AG08395 (cell line): ENCODE results near the gene COL5A1.

Experiments
- DNase-seq: peaks from one replicate; pipeline ENCODE4 v3.0.0; 2012; ENCODE audit warnings: mixed read lengths, low spot score

The COL5A1 gene

DNA sequence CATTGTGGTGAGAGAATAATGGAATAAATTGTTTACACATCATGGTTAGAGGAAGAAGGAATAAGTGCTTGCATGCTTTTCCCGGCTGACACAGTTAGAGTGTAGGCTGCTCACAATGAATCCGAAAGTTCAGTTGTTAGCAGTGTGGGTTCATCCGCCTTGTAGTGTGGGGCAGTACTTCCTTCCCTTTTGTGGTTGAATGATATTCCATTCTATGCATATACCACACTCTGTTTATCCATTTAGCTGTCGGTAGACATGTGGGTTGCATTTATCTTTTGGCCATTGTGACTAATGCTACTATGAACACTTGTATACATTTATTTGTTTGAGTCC is 84.0 kb downstream of the COL5A1 start:
- no peak for DNase-seq

DNA sequence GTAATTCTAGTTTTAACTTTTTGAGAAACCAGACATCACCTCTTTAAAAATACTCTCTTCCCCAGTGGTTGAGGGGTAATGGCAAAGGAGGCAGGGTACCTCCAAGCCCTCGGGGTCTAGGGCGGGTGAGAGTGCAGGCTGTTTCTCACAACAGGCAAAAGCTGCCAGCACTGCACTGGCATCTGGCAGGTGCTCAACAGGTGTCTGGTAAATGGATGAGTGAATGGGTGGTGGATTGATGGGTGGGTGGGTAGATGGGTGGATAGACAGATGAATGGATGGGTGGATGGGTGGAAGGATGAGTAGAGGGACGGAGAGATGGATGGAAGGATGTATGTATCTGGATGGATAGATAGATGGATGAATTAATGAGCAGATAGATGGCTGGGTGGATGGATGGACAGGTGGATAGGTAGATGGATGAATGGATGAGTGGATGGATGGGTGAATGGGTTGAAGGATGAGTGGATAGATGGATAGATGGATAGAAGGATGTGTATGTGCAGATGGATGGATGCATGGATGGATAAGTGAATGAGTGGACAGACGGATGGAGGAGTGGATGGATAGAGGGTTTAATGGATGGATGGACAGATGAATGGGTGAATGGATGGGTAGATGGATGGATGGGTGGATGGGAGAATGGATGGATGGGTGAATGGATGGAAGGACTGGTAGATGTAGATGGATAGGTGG is 84.6 kb downstream of the COL5A1 start:
- DNase-seq: no peak

DNA sequence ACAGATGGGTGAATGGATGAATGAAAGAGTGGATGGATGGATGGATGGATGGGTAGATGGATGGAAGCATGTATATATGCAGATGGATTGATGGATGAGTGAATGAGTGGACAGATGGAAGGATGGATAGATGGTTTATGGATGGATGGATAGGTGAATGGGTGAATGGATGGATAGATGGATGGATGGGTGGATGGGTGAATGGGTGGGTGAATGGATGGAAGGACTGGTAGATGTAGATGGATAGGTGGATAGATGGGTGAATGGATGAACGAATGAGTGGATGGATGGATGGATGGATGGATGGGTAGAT is 85.1 kb downstream of the COL5A1 start:
- no peak for DNase-seq

DNA sequence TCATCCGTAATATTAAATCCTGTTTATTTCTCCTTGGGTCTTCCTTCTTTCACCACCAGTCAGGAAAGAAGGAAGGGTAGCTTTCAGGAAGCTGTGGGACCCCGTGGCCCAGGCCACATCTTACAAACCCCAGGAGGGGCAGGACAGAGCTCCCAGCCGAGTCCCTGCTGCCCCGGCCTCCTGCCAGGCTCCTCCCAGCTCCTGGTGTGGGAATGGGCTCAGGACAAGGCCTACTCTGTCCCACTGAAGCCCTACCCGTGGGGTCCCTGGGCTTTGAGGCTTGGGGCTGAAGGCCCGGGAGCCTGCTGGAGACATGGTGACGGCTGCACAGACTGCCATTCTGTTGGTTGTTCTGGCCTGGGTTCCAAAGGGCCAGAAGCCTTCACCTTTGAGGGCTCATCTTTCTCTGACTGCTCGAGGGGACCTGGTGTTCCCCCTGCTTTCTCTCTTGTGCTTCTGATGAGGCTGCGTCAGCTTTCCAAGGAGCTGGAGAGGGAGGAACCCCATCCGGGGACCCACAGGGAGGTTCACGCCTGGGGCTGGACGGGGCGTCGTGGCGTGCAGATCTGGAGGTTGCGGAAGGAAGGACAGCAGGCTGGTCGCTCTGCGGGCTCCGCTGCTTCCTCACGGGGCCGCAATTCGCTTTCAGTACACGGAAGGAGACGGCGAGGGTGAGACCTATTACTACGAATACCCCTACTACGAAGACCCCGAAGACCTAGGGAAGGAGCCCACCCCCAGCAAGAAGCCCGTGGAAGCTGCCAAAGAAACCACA is 86.6 kb downstream of the COL5A1 start:
- no peak for DNase-seq

DNA sequence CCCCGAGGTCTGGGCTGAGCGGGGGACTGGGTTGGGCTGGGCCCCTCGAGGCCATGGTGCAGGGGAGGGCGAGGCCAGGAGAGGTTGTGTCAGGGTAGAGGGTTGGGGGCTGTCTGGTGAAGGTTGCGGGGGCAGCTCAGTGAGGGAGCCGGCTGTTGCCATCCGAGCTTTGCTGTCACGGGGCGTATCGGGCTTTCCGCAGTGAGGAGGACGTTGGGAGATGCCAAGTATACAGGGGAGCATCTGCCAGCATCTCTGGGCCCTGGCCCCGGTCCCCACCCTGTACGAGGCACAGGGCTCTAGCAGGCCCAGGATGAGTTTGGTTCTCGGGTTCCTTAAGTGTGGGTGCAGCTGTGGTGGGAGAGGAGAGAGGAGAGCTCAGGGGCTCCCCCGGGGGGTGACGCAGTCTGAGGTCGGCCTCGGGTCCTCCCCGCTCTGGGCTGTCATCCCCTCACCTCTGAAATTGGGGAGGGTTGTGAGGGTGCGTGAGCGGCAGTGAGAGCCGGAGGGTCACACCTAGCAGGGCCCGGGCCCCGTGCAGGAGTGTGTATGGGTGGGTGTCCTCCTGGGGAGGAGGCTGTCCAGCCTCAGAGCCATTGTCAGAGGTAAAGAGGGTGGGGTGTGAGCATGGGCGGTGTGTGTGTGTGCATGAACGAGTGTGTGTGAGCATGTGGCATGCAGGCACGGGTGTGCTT is 87.3 kb downstream of the COL5A1 start:
- DNase-seq: no peak

DNA sequence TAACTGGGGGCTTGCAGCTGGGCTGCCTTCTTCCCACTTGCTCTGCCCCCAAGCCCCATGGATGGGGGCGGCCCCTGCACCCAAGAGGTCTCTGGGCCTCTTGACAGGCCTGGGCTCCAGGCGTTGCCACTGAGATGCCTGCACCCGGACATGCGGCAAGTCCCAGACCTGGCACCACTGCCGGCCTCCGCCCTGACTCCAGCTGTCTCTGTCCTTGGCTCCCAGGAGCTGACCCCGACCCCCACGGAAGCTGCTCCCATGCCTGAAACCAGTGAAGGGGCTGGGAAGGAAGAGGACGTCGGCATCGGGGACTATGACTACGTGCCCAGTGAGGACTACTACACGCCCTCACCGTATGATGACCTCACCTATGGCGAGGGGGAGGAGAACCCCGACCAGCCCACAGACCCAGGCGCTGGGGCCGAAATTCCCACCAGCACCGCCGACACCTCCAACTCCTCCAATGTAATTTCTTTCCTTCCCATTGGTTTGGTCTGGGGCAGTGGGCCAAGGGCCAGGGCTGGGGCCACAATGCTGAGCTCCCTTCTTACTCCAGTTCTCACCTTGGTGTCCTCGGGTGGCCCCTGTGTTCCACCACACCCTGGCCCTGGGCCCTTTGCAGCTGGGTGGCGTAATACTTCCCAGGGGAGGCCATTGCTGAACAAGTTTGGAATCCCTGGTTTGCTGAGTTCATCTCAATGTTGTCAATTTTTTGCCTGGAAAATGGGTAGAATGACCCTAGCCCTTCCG is 88.6 kb downstream of the COL5A1 start:
- DNase-seq: peak; percentile 40

DNA sequence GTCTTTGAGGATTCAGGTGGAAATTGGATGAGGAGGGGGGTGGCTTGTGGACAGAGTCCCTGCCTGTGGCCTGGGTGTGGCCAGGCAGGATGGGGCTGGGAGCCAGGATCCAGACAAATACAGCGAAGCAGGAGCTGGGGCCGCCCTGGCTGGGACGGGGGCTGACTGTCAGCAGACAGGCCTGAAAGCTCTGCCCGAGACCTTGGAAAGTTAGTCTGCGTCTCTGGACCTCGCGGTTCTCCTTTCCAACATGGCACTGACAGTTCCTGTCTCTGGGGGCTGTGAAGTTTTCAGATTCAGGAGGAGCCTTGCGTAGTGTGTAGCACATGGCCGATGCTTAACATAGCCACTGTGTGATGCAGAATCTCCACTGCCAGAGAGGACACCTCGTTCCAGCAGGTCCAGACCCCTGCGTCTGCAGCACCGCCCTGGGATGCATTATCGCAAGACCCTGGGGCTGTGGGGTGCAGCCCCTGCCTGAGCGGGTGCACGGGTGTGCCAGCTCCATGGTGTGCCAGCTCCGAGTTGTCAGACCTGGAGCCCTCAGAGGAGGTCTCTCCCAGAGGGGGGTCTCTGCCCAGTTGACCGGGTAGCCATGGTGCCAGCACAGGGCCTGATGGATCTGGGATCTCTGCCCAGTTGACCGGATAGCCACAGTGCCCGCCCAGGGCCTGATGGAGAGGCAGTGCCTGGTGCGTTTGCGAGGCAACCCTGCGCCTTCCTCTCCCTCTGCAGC is 89.3 kb downstream of the COL5A1 start:
- no peak for DNase-seq

DNA sequence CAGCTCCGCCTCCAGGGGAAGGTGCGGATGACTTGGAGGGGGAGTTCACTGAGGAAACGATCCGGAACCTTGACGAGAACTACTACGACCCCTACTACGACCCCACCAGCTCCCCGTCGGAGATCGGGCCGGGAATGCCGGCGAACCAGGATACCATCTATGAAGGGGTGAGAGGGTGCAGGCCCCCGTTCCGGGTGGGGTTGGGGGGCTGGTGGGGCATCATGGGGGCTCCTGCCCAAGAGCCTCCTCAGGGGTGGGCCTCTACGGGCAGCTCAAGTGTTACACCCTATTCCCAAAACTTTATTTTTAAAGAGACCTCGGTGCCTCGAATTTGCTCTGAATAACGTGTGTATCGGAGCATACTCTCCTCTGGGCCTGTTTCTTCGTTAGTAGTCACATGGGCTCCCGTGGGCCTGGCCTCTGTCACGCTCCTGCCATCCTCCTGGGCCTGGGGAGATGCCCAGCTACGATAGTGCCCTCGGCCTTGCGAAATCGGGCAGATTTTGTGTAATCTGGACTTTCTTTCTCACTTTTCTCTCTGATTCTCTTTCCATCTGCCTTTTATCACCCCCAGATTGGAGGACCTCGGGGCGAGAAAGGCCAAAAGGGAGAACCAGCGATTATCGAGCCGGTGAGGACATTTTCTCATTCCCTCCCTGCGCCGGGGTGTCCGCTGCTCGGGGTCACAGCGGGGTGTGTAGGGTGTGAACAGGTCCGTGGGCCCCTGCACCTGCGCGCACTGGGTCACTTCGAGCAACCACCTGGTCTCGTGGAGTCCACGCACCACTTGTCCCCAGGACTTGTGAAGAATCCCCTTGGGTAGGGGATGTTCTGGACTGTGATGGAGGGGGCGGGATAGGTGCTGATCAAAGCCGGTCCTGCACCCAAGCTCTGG is 90.1 kb downstream of the COL5A1 start:
- no peak for DNase-seq

DNA sequence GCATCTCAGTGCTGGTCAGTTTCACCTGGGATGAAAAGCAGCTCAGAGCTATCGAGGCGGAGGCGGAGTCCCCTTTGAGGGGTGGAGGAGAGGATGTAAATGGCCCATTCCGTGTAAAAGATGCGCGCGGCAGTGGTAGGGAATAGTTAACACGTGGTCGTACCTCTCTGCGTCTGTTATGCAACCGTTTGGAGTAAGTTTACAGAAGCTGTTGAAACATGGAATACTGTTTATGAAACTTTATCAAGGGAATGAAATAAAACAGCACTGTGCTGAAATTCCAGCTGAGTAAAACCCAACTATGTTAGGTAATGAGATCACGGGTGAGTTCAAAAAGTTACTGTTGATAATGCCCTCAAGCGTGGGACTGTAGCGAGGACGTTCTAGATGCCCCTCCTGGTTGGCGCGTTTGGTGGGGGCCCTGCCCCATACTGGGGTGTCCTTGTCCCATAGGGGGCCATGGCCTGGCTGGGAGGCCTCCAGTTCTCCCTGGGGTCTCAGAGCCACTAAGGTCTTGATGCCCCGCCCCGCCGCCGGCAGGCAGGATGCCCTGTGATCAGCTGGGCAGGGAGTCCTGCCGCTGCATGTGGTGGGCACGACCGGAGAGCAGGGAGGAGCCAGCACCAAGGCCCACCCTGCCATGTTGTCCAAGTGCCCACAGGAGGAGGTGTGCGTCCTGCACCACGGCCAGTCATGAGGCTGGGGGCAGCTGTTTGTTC is 90.9 kb downstream of the COL5A1 start:
- DNase-seq: no peak

DNA sequence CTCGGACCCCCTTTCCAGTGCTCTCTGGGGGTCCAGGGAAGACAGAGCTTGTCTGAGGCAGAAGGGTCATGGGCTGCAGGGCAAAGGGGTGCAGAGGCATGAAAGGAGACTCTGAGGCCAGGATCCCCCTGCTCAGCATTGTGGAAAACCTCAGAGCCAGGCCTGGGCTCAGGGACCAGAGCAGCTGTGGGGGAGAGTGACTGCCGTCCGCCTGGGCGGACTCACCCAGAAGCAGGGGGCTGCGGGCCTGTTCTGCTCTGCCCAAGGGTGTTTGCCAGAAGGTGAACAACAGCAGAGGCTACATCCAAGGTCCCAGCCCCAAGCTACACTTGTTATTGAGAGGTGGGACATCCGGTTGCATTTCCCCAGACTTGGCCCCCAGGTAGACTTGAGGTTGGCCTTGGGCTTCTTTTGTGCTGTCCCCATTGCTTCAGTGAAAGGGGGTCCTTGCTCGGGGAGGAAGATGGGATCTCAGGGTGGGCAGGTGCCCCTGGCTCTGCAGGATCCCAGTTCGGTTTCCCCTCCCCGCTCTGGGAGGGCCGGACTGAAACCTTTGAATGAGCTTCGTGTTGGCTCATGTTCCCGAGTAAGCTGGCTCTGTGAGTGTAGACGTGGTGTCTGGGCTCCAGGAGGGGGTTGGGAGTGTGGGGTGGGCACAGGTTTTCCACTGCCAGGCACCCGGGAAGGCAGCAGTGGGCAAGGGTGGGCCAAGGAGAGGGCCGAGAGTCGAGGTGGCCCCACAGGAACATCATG is 92.1 kb downstream of the COL5A1 start:
- DNase-seq: no peak

DNA sequence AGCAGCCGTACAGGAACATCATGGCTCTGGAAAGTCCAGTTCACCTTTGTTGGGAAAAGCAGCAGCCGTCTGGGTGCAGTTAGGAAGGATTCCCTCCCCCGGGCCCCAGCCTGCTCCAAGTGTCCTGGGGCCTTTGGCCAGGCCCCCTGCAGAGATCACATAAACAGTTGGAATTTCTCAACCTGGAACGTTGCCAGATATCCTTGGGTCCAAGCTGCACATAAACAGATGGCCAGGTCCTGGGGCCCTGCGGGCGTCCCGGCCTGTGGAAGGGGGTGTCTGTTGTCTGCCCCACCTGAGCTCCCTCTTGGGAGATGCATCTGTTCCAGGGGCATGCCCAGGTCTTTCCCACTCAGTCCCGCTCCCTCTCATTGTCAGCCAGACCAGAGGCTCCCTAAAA is 92.7 kb downstream of the COL5A1 start:
- peak; percentile 68 for DNase-seq

DNA sequence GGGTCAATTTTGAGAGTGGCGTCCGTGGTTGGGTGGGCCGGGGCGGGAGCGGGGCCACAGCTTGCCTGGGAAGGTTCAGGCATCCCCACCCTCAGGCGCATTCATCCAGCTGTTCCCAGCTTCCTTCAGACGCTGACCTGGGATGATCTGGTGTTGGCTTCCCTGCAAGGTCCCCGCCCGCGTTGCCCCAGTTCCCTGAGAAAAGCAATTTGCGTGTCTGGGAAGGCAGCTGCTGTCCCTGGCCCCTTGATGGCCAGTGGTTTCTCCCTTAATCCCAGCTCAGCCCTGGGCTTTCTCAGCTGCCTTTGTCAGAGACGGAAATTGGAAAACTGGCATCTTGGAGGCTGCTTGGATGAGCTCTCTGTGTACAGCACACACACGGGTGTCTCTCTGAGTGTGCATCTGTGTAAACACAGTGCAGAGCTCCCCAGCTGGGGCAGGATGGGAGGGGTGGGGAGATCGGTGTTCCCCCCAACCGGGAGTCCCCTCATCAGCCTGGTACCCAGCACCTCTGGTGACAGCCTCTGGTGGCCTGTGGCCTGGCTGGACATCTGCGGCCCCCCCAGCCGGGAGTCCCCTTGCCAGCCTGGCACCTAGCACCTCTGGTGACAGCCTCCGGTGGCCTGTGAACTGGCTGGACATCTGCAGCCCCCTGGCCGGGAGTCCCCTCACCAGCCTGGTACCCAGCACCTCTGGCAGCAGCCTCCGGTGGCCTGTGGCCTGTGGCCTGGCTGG is 94.0 kb downstream of the COL5A1 start:
- DNase-seq: peak; percentile 70

DNA sequence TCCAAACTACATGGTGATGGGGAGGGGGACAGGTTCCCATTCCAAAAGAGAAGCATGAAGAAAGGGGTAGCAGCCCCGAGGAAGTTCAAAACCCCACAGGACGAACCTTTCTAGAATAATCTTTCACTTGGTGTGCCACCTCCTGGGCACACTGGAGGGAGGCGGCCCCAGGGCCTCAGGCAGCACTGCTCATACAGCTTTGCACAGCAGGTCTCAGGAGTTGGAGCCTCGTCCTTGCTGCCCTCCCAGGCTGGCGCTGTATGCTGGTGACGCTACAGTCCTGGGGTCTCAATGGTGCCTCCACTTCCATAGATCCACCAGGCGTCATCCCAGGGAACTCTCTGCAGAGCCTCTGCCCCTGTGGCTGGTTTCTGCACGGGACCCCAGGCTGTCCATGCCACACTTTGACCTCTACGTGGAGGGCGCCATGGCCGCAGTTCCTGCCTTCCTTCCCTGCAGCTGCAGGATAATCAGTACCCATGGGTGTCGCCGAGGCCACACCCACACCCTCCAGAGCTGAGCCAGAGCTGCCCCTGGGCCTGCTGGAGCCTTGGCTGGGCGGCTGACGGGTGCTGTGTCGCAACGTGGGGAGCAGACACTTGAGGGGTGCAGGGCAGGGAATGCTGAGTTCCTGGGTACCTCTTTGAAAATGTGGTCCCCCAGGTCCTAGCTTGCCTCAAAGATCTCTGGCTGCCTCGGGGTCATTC is 95.3 kb downstream of the COL5A1 start:
- DNase-seq: no peak

DNA sequence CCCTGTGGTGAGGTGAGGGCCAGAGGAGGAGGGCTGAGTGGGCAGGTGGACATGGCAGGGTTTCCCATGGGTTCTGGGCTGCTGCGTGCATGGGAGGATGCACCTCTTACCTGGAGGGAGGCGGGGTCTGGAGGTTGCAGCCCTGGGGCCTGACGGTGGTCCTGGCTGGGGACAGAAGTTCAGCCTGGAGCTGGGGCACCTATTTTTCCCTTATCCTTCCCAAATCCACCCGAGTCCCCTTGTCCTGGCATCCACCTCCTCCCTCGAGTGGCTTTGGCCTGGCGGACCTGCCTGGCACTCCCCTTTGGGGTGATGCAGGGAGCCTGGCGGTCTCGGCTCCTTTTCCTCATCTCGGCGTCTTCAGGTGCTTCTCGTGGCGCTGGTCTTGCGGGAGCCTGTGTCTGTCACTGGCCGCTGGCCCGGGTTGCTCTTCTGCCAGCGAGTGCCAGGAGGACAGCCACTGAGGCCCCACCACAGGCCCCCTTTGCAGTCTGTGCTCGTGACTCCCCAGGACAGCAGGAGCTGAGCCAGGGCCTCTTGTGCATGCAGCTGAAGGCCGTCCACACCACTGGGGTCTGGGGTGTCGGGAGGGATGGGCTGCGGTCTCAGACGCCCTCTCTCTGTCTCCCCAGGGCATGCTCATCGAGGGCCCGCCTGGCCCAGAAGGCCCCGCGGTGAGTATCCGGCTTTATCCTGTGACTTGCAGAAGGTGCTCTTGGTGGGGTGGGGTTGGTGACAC is 96.4 kb downstream of the COL5A1 start:
- no peak for DNase-seq

DNA sequence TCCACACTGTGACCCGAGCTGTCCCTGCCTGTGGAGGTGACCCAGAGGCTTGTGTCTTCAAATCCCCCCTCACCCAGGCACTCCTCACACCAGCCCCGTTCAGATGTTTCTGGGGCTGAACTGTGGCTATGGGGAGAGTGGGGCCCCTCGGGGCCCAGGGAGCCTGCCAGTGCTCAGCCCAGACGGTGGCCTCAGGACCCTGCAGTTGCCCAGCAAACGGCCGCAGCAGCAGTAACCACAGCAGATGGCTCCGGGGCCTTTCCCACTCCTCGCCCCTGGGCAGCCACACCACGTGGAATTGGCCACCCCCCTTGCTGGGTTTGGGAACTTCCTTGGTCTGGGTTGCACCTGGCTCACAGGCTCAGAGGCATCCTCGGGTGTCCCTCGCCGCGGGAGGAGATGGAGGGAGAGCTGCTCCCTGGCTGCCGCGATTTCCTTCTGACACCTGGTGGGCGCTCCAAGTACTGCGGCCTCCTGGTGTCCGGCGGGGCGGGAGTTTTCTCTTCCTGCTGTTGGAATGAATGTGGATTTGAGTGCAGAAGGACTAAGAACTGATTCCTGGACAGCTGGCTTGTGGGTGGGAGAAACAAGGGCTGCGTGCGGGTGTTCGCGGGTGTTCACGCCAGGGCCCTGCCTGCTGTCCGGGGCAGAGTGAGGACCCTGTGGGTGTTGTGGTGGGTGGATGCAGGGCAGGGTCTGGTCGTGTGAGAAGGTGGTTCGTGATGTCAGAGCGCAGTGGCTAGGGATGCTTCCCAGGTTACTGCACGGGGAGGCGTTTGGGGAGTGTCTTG is 97.5 kb downstream of the COL5A1 start:
- DNase-seq: peak; percentile 76

DNA sequence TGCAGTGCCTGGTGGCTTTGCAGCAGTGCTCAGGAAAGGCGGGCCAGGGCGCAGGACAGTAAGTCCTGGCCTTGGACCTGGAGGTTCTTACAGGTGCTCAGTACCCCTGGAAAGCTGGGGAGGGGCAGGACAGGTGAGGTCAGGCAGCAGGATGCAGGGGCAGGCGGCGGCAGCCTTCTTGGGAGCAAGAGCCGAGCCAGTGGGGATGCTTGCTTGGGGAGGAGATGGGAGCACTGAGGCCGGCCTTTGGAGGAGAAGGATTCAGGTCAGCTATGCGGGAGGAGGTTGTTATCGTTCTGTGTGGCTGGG is 98.0 kb downstream of the COL5A1 start:
- DNase-seq: no peak

DNA sequence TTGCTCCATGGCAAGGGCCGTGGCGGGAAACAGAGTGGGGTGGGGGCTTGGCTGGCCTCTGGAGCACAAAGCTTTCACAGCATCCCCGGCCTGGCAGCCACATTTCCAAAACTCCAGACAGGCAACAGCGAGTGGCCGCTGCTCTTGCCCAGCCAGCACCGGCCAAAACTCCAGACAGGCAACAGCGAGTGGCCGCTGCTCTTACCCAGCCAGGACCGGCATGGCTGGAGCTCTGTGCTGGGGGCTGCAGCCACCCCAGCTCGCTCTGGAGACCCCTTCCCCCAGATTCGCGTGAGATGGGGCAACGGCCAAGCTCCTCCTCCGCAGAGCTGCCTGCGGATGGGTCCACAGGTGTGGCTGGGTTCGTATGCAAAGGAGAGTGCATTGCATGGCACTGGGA is 98.5 kb downstream of the COL5A1 start:
- no peak for DNase-seq
